ENCODE measurements around the gene CFAP210. TPM values are rescaled to one million over a fixed set of nuclear protein-coding genes. Genes with fewer than 3 reads are reported as not detected.
A peak's percentile ranks its signal among the peaks of the same experiment; 100 is the strongest.

CFAP210 gene
- total and polyA plus RNA-seq, 9 of the 15 experiments (the other 6 are each of a cell fraction or from before 2014, with no cell fraction given), result 0.75 to 3.6 (median 1.3) TPM

GRCh38 chr2:169736902-169737301 is 42.7 kb upstream of the CFAP210 start (continued):
- peak; percentile 76 for TF ChIP-seq RBM25 (IDR thresholded peaks at IDR 0.05; ENCODE audit: low read depth, low read length, severe bottlenecking)
- TF ChIP-seq, protein P1, sequence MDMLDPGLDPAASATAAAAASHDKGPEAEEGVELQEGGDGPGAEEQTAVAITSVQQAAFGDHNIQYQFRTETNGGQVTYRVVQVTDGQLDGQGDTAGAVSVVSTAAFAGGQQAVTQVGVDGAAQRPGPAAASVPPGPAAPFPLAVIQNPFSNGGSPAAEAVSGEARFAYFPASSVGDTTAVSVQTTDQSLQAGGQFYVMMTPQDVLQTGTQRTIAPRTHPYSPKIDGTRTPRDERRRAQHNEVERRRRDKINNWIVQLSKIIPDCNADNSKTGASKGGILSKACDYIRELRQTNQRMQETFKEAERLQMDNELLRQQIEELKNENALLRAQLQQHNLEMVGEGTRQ (CRISPR knock-in tag; IDR thresholded peaks at IDR 0.05), result no peak
- TF ChIP-seq, protein P2, sequence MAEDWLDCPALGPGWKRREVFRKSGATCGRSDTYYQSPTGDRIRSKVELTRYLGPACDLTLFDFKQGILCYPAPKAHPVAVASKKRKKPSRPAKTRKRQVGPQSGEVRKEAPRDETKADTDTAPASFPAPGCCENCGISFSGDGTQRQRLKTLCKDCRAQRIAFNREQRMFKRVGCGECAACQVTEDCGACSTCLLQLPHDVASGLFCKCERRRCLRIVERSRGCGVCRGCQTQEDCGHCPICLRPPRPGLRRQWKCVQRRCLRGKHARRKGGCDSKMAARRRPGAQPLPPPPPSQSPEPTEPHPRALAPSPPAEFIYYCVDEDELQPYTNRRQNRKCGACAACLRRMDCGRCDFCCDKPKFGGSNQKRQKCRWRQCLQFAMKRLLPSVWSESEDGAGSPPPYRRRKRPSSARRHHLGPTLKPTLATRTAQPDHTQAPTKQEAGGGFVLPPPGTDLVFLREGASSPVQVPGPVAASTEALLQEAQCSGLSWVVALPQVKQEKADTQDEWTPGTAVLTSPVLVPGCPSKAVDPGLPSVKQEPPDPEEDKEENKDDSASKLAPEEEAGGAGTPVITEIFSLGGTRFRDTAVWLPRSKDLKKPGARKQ (CRISPR knock-in tag; IDR thresholded peaks at IDR 0.05), result 0 out of 2 replicates have a peak, but pooled peaks have one; percentile 59
- no peak for TF ChIP-seq ZBTB17 (CRISPR knock-in tag; IDR thresholded peaks at IDR 0.05)
- no peak for TF ChIP-seq ZNF212 (CRISPR knock-in tag; IDR thresholded peaks at IDR 0.05)
- TF ChIP-seq SREBF2 (CRISPR knock-in tag; IDR thresholded peaks at IDR 0.05), result no peak
- no peak for TF ChIP-seq ZFP1 (CRISPR knock-in tag; IDR thresholded peaks at IDR 0.05)
- no peak for TF ChIP-seq PCBP2 (IDR thresholded peaks at IDR 0.05; ENCODE audit: low read depth, low read length, poor library complexity, severe bottlenecking)
- TF ChIP-seq HDAC6 (IDR thresholded peaks at IDR 0.05; ENCODE audit: low read depth, low read length), result no peak
- TF ChIP-seq ADNP (tag; IDR thresholded peaks at IDR 0.05), result peak; percentile 72; the same call in 1 of the 2 replicates
- 0 out of 4 replicates have a peak, but pooled peaks of 1 of the 2 experiments have one; percentile 5 for TF ChIP-seq RCOR1 (IDR thresholded peaks at IDR 0.05; ENCODE audit: borderline replicate concordance in 1 of 2, low read depth in 2 of 2, low read length in 2 of 2)
- no peak for TF ChIP-seq PRDM10 (IDR thresholded peaks at IDR 0.05; ENCODE audit: partially characterized antibody)
- TF ChIP-seq KDM1A (IDR thresholded peaks at IDR 0.05), result peak; percentile 63 to 76
- peak; percentile 88 for TF ChIP-seq BCOR (IDR thresholded peaks at IDR 0.05)
- peak; percentile 9; the same call in 1 of the 2 replicates for TF ChIP-seq ARID2 (IDR thresholded peaks at IDR 0.05)
- TF ChIP-seq XRCC4 (IDR thresholded peaks at IDR 0.05; ENCODE audit: extremely low read depth, insufficient read depth, insufficient read length), result no peak
- no peak for TF ChIP-seq NR1H2 (CRISPR knock-in tag; IDR thresholded peaks at IDR 0.05)
- peak; percentile 48; the same call in 1 of the 2 replicates for TF ChIP-seq ZNF263 (CRISPR knock-in tag; IDR thresholded peaks at IDR 0.05; ENCODE audit: borderline replicate concordance)
- TF ChIP-seq PYGO2 (tag; IDR thresholded peaks at IDR 0.05), result 0 out of 2 replicates have a peak, but pooled peaks have one; percentile 17
- TF ChIP-seq SRSF9 (IDR thresholded peaks at IDR 0.05; ENCODE audit: borderline replicate concordance, low read depth, low read length), result no peak
- no peak for TF ChIP-seq ZNF280A (IDR thresholded peaks at IDR 0.05; ENCODE audit: low read depth, partially characterized antibody)
- no peak for TF ChIP-seq LARP7 (IDR thresholded peaks at IDR 0.05)
